ENCODE results near the gene YWHAB.

GRCh38 chr20:44921447-44921846 lies 35.9 kb downstream of the YWHAB start:
- no peak for TF ChIP-seq CTCF (IDR thresholded peaks at IDR 0.05)
- no peak for TF ChIP-seq POLR2A (IDR thresholded peaks at IDR 0.05)
